CD14-positive monocyte (primary cell): Measurements from ENCODE around the gene SATL1. TPM values are rescaled to one million over a fixed set of nuclear protein-coding genes. Genes with fewer than 3 reads are reported as not detected.

ENCODE experiments used
- DNase-seq, 3 donors: peaks; one replicate each; pipeline ENCODE4 v3.0.0-alpha.2; 2011 to 2022
- H2AFZ ChIP-seq: 2 replicates; pipeline ENCODE4 v1.6.0; 2012; ENCODE audit warnings: mild to moderate bottlenecking, low read depth, low read length, inconsistent platforms; ENCODE audit not compliant: insufficient read depth, poor library complexity, severe bottlenecking
- H3K27ac ChIP-seq, 2 donors: 1 replicate in 1 of 2; 2 replicates in 1 of 2; pipeline ENCODE4 v1.5.1; 2012 to 2013; ENCODE audit warnings: low read length in 2 of 2, control low read depth in 1 of 2, inconsistent platforms in 1 of 2, low read depth in 1 of 2, mild to moderate bottlenecking in 1 of 2
- H3K27me3 ChIP-seq, 2 donors: one replicate each; pipeline versions ENCODE4 v1.6.0 to v1.6.1; 2011 to 2013; ENCODE audit warnings: low read length in 2 of 2; ENCODE audit not compliant: control insufficient read depth in 2 of 2, insufficient read depth in 2 of 2
- H3K36me3 ChIP-seq, 2 donors: replicated peaks in 1 of 2; 1 replicate in 1 of 2; 2 replicates in 1 of 2; pipeline versions ENCODE4 v1.5.1 to v1.6.1; 2012 to 2013; ENCODE audit warnings: low read length in 2 of 2, control low read depth in 1 of 2, inconsistent platforms in 1 of 2, mild to moderate bottlenecking in 1 of 2; ENCODE audit not compliant: insufficient read depth in 2 of 2, control insufficient read depth in 1 of 2
- H3K4me1 ChIP-seq, 2 donors: 1 replicate in 1 of 2; 2 replicates in 1 of 2; pipeline versions ENCODE4 v1.5.1 to v1.6.1; 2012 to 2013; ENCODE audit warnings: low read length in 2 of 2, control low read depth in 1 of 2, inconsistent platforms in 1 of 2, mild to moderate bottlenecking in 1 of 2, moderate library complexity in 1 of 2; ENCODE audit not compliant: insufficient read depth in 2 of 2, control insufficient read depth in 1 of 2
- H3K4me2 ChIP-seq: replicated peaks from 2 replicates; pipeline ENCODE3; 2012; ENCODE audit warnings: low read length, moderate library complexity, mild to moderate bottlenecking; ENCODE audit not compliant: poor library complexity, severe bottlenecking; ENCODE audit errors: extremely low read depth
- H3K4me3 ChIP-seq, 3 experiments: fragments of 200-600 bp in 1 of 3; sonication (generic) in 1 of 3; replicated peaks in 1 of 3; 1 replicate in 2 of 3; 2 replicates in 1 of 3; pipeline ENCODE4 v1.5.1; 2011 to 2013; ENCODE audit warnings: low read length in 3 of 3, mild to moderate bottlenecking in 3 of 3, control low read depth in 2 of 3, low read depth in 2 of 3, inconsistent platforms in 1 of 3, moderate library complexity in 1 of 3
- H3K79me2 ChIP-seq: 2 replicates; pipeline ENCODE4 v1.6.0; 2012; ENCODE audit warnings: mild to moderate bottlenecking, control low read depth, inconsistent platforms, low read length, moderate library complexity; ENCODE audit not compliant: insufficient read depth
- H3K9ac ChIP-seq: 2 replicates; pipeline ENCODE4 v1.6.0; 2017; ENCODE audit warnings: low read length, mild to moderate bottlenecking; ENCODE audit not compliant: insufficient read depth, poor library complexity, severe bottlenecking
- H3K9me3 ChIP-seq, 2 donors: replicated peaks in 1 of 2; 1 replicate in 1 of 2; 2 replicates in 1 of 2; pipeline versions ENCODE4 v1.5.1 to v1.6.1; 2012 to 2013; ENCODE audit warnings: low read length in 2 of 2, control low read depth in 1 of 2; ENCODE audit not compliant: control insufficient read depth in 1 of 2, insufficient read depth in 1 of 2
- H4K20me1 ChIP-seq: 2 replicates; pipeline ENCODE4 v1.6.0; 2012; ENCODE audit warnings: mild to moderate bottlenecking, low read length, control low read depth, moderate library complexity; ENCODE audit not compliant: insufficient read depth
- H3K27ac Mint-ChIP-seq, 7 donors: one replicate each; pipeline ENCODE4 v1.8.0; 2020; ENCODE audit warnings: mild to moderate bottlenecking in 7 of 7, mixed read lengths in 7 of 7, moderate library complexity in 6 of 7, inconsistent platforms in 2 of 7
- H3K27me3 Mint-ChIP-seq, 3 donors: one replicate each; pipeline ENCODE4 v1.8.0; 2021 to 2022; ENCODE audit warnings: low read depth in 3 of 3, mild to moderate bottlenecking in 3 of 3, mixed read lengths in 3 of 3, moderate library complexity in 3 of 3, inconsistent platforms in 1 of 3
- H3K36me3 Mint-ChIP-seq, 2 donors: one replicate each; pipeline ENCODE4 v1.8.0; 2020; ENCODE audit warnings: mixed read lengths in 2 of 2, inconsistent platforms in 1 of 2, mild to moderate bottlenecking in 1 of 2
- H3K4me1 Mint-ChIP-seq: one replicate; pipeline ENCODE4 v1.8.0; 2020; ENCODE audit warnings: mild to moderate bottlenecking, mixed read lengths
- H3K4me3 Mint-ChIP-seq, 2 donors: one replicate each; pipeline ENCODE4 v1.8.0; 2020; ENCODE audit warnings: mild to moderate bottlenecking in 2 of 2, mixed read lengths in 2 of 2, moderate library complexity in 1 of 2
- H3K9me3 Mint-ChIP-seq, 7 donors: one replicate each; pipeline ENCODE4 v1.8.0; 2020 to 2022; ENCODE audit warnings: mixed read lengths in 7 of 7, mild to moderate bottlenecking in 6 of 7, moderate library complexity in 6 of 7, inconsistent platforms in 2 of 7
- WGBS: methylation state at CpG from one replicate; pipeline ENCODE4 v1.1.5; 2013; ENCODE audit warnings: missing lambda C conversion rate; ENCODE audit not compliant: insufficient coverage; 5-methylcytosine and 5-hydroxymethylcytosine counted together
- intact Hi-C, 2 donors: fragments of 100-400 bp; cut with micrococcal nuclease; formaldehyde crosslinking; loops; one replicate each; pipeline versions ENCODE4 v1.15.0 to v1.15.1; 2023
- polyA plus RNA-seq, 3 donors: library from polyadenylated mRNA; depleted of rRNA in 1 of 3; unstranded in 2 of 3; stranded (reverse) in 1 of 3; fragments of 300-500 nt in 2 of 3; fragments of >200 nt in 1 of 3; fragmentation: Illumina TruSeq in 2 of 3; gene quantifications; 1 replicate in 2 of 3; 2 replicates in 1 of 3; pipeline ENCODE4 v1.2.3, GENCODE V29; 2012 to 2021
- TF ChIP-seq, protein P1 (sequence below): fragments of 200-600 bp; IDR thresholded peaks from one replicate; pipeline ENCODE4 v1.8.0; 2022; ENCODE audit warnings: antibody characterized with exemption, mild to moderate bottlenecking

SATL1 gene
- polyA plus RNA-seq, 3 donors: not detected

DNA sequence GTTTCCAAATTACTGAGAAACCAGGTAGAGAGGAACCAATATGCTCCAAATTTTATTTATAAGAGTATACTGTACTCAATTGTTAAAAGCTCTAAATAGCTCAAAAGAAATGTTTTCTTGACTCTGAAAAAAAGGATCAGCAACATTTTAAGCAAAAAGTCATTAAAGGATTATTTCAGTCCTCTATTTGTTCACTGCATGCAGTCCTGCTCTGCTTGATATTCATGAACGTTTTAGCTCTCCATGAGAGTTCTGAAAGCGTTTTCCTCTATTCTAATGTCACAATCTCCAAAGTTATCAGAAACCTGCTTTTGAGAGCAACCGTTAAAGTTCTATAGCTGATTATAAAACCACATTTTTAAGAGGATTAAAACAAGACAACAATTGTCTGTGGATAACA lies 129.4 kb downstream of the SATL1 start:
- TF ChIP-seq, protein P1, sequence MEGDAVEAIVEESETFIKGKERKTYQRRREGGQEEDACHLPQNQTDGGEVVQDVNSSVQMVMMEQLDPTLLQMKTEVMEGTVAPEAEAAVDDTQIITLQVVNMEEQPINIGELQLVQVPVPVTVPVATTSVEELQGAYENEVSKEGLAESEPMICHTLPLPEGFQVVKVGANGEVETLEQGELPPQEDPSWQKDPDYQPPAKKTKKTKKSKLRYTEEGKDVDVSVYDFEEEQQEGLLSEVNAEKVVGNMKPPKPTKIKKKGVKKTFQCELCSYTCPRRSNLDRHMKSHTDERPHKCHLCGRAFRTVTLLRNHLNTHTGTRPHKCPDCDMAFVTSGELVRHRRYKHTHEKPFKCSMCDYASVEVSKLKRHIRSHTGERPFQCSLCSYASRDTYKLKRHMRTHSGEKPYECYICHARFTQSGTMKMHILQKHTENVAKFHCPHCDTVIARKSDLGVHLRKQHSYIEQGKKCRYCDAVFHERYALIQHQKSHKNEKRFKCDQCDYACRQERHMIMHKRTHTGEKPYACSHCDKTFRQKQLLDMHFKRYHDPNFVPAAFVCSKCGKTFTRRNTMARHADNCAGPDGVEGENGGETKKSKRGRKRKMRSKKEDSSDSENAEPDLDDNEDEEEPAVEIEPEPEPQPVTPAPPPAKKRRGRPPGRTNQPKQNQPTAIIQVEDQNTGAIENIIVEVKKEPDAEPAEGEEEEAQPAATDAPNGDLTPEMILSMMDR: no peak

DNA sequence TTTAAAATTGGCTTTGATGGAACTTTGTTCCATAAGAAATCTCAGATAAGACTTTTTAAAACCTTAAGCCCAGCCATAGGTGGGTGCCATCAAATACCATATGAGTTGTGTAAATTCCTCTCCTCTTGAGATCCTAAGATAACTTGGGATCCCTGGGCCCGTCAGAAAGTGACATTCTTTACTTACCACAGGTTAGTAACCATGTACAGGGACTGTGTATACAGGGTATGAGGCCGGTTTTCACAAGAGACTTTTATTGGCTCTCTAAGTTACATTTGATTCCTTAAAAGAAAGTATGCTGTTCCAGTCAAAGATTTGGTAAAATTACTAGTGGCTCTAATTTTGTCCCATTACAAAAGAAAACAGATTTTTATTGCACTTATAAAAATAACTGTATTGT lies 129.8 kb downstream of the SATL1 start:
- Histone ChIP-seq H3K27ac (no peak overlapping the region), H4K20me1 (no peaks in the 10 kb centered on the region), H3K27me3 (no peaks in the 10 kb centered on the region), H3K4me3 (no peak overlapping the region), H3K9ac (no peak overlapping the region), H3K9me3 (no peaks in the 10 kb centered on the region), H2AFZ (no peak overlapping the region), H3K4me2 (no peak overlapping the region), H3K36me3 (no peaks in the 10 kb centered on the region), H3K79me2 (no peaks in the 10 kb centered on the region), H3K4me1 (no peaks in the 10 kb centered on the region)
- Mint-ChIP-seq H3K9me3 (peaks cover 0 to 1% (median 0%) of the 10 kb centered on the region in 7 donors), H3K27ac (no peak overlapping the region), H3K4me3 (no peak overlapping the region), H3K36me3 (no peaks in the 10 kb centered on the region), H3K27me3 (peaks cover 0 to 4% (median 0%) of the 10 kb centered on the region in 3 donors), H3K4me1 (peaks cover 2% of the 10 kb centered on the region)
- DNase-seq: no peak
- intact Hi-C loops: no loop called here
- no CpG with 5 or more reads among the region's 2 CpGs for WGBS
- TF ChIP-seq, protein P1: no peak

More for the DNA sequence above, 129.4 kb downstream of the SATL1 start:
- H3K4me3 Mint-ChIP-seq: no peak overlapping the region
- WGBS: no CpG with 5 or more reads among the region's 3 CpGs
- no peaks in the 10 kb centered on the region for H3K36me3 ChIP-seq
- no peaks in the 10 kb centered on the region for H3K27me3 ChIP-seq
- no peak overlapping the region for H3K4me2 ChIP-seq
- intact Hi-C loops: no loop called here
- no peak overlapping the region for H3K27ac ChIP-seq
- no peaks in the 10 kb centered on the region for H4K20me1 ChIP-seq
- DNase-seq: no peak
- no peaks in the 10 kb centered on the region for H3K36me3 Mint-ChIP-seq
- H3K79me2 ChIP-seq: no peaks in the 10 kb centered on the region
- H2AFZ ChIP-seq: no peak overlapping the region
- no peaks in the 10 kb centered on the region for H3K4me1 ChIP-seq
- no peaks in the 10 kb centered on the region for H3K9me3 Mint-ChIP-seq
- H3K4me3 ChIP-seq: no peak overlapping the region
- H3K9me3 ChIP-seq: no peaks in the 10 kb centered on the region
- H3K27ac Mint-ChIP-seq: no peak overlapping the region
- peaks cover 0 to 4% (median 0%) of the 10 kb centered on the region in 3 donors for H3K27me3 Mint-ChIP-seq
- H3K9ac ChIP-seq: no peak overlapping the region
- peaks cover 2% of the 10 kb centered on the region for H3K4me1 Mint-ChIP-seq
